GM21619 (cell line): ENCODE results near the gene RNF34.
"Not testable (repeated sequence)": the region's sequence is repeated elsewhere in the genome, so short reads cannot be mapped to it uniquely, and the experiment has no call there.

ENCODE experiments used
- ATAC-seq: cut with Tn5 transposase; IDR thresholded peaks from one replicate; pipeline ENCODE4 v1.9.1; 2021; ENCODE audit not compliant: unreplicated experiment

Gene RNF34, protein sequence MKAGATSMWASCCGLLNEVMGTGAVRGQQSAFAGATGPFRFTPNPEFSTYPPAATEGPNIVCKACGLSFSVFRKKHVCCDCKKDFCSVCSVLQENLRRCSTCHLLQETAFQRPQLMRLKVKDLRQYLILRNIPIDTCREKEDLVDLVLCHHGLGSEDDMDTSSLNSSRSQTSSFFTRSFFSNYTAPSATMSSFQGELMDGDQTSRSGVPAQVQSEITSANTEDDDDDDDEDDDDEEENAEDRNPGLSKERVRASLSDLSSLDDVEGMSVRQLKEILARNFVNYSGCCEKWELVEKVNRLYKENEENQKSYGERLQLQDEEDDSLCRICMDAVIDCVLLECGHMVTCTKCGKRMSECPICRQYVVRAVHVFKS

DNA sequence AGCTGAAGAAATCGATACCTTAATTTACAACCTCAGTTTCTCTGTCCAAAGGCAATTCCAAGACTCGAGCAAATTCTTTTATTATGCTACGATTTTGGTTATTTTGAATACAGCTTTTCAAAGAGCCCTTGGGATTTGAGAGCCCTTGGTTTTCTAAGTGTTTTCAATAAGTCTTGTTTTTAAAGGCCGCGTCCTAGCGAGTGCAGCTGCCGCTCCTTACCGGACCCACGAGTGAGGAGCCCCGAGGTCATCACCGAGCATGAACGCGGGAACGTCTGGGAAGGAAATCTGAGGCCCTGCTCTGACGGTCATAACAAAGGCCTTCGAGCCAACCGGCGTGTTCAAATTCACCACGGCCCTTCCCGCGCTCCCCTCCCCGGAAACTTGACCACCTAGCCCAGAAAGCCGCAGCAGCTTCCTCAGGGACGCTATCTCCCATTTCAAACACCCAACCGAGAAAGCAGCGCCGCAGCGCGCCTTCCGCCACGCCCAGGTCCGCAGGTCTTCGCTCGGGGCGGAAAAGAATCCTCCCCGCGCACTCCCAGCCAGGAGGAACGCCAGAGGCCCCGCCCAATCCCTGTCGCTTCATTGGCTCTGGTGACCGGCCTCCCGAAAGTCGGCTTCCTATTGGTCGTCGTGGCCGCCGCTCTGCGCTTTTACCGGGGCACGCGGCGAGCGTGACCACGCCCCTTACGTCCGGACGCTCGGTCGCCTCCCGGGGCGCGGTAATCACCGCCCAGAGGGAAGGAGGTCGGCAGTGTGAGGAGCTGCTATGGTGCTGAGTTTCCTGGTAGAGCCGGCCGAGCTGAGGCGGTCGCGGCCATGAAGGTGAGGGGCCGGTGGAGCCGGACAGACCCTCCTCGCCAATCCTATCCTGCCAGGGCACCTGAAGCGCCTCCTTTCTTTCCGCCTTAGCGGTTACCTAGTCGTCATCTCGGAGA is at the start of gene RNF34:
Gene RNF34 (plus strand): TSS at position 728 of the 941 bp plus-strand sequence. CDS start 95 bp downstream, at position 823.
- ATAC-seq, result peak; percentile 90

DNA sequence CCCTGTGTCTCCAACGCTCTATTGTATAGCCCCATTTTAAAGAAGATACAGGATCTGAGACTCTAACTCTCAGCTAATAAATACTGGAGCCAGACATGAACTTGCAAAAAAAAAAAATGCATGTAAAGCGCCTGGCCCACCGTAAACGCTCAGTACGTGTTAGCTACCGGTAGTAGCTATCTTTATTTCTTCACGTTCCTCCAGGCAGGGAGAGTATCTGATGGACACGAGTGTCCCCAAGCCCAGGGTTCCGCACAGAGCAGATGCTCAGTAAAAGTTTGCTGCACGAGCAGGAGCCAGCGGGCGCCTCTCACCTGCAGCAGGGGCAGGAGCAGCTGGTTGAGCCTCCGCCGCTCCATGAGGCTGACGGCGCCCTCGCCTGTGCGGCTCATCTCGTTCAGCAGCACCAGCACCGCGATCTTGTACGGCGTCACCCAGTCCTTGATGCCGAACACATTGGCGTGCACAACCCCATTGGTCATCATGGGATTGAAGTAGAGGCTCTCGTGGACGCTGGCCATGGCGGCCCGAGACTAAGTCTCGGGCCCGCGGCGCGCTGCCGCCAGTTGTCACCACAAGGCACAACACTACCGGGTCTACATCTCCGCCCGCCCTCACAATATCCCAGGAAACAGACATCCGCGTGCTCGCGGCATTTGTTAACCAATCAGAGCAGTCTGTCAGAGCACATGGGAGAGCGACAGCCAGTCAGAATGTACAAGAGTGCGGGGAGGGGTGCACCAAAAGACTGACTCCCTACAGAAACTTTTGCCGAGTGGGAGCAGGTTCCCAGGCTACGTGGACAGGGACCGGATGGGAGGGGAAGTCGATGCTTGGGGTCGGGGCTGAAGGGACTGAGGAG is 47.9 kb upstream of the RNF34 start, which contains the start of gene ANAPC5:
Gene ANAPC5 (minus strand): TSS at position 592 of the 862 bp plus-strand sequence. CDS start 71 bp downstream, at position 521.
- peak; percentile 95 for ATAC-seq

DNA sequence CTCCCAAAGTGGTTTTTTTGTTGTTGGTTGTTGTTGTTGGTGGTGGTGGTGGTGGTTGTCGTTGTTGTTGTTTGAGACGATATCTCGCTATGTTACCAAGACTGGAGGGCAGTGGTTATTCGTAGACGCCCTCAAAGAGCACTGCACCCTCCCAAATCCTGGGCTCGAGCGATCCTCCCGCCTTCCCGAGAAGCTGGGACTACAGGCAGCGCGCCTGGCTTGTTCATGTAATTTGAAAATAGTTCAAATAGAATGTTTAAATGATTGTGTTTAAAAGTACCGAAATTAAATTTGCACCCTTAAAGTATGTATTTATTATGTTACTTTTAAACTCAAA is 47.3 kb upstream of the RNF34 start:
- no peak for ATAC-seq

DNA sequence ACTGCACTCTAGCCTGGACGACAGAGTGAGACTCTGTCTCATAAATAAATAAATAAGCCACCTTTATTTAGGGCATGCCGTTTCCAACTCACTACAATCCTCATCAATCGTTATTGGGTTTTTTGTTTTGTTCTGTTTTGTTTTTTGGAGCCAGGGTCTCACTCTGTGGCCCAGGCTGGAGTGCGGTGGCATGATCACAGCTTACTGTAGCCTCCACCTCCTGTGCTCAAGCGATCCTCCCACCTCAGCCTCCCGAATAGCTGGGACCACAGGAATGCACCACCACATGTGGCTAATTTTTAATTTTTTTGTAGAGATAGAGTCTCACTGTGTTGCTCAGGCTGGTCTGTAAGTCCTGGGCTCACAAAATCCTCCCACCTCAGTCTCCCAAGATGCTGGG is 44.1 kb upstream of the RNF34 start:
- no peak for ATAC-seq

DNA sequence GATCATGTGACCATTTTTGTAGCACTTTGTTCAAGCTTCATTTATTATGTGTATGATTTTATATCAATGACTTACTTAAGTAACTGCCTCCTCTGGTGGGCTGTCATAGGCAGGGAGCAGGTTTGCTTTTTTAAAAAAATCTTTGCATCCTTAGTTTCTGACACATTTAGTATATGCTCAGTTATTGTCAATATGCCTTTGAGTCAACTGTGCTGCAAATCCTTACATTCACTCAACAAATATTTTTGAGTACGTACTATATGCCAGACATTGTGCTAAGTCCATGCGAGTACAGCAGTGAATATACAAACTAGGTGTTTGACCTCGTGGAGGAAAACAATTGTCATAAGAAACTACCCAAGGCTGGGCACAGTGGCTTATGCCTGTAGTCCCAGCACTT is 43.3 kb upstream of the RNF34 start:
- no peak for ATAC-seq

DNA sequence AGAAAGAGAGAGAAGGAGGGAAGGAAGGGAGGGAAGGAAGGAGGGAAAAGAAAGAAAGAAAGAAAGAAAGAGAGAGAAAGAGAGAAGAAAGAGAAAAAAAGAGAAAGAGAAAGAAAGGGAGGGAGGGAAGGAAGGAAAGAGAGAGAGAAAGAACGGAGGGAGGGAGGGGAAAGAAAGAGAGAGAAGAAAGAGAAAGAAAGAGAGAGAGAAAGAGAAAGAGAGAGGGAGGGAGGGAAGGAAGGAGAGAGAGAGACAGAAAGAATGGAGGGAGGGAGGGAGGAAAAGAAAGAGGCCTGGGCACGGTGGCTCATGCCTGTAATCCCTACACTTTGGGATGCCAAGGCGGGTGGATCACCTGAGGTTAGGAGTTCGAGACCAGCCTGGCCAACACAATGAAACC is 42.6 kb upstream of the RNF34 start:
- ATAC-seq, result no peak

DNA sequence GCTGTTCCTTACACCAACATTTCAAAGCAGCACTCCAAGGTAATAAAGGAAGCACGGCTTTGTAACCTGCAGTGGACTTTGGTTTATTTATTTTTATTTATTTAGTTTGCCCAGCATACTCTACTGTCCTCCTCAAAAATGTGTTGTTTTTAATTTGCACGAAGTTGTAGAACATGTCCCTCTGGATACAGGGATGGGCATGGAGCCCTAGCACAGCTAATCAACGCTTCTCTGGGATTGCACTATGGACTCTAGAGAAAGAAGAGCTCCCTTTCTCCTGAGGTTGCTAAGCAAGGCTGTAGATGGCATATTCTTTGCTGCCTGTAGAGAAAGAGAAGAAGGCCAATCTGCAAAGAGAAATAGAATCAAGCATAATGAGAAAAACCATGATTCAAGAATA is 41.8 kb upstream of the RNF34 start:
- no peak for ATAC-seq

DNA sequence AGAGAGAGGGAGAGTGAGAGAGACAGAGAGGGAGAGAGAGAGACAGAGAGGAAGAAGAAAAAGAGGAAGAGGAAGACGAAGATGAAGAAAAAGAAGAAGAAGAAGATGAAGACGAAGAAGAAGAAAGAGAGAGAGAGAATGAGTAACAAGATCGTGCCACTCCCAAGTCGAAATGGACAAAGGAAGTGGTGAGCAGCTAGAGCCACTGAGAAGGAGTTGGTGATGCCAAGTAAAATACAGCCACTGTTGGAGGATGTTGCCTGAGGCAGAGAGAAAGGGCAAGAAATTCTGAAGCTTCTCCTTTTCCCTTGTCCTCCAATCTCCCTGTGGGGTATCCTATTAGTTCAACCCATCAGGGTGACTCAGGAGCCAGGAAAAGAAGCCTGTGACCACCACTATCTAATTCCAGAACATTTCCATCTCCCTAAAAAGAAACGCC is 35.2 kb upstream of the RNF34 start:
- ATAC-seq, result no peak

DNA sequence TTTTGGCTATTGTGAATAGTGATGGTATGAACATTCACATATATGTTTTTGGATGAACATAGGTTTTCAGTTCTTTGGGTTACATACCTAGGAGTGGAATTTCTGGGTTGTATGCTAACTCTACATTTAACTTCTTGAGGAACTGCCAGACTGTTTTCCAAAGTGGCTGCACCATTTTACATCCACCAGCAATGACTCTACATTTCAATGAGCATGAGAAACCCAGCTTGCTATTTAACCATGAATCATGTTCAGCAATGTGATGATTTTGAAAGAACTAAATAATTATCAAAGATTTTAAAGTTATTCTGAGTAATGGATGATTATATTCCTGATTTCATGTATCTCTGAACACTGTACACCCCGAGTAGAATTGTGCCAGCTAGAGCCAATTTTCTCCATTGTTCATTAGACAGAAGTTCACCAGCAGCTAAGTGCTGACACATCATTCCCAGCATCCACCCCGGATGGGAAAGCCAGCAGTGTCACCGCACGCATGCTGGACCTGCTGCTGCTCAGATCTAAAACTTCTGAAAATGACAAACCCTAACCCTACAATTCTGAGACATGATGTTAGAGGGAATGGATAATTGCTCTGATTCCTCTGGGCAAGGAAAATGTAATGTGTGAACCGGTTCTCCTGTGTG is 34.4 kb upstream of the RNF34 start:
- ATAC-seq, result no peak

DNA sequence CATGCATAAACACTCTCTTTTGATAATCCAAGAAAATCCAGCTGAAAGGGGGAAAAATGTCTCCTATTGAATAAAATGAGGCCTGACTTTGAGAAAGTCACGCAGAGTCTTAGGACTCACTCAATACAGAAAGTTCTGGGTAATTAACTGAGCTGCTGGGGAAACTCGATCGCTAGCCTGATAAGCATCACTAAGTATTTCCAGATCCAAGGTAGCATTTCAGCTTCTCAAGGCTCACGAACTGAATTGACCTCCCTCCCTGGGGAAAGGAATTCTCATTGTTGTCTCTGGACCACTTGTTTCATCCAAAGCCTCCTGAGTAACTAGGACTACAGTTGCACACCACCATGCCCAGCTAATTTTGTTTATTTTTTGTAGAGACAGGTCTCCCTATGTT is 33.9 kb upstream of the RNF34 start:
- ATAC-seq, result no peak

DNA sequence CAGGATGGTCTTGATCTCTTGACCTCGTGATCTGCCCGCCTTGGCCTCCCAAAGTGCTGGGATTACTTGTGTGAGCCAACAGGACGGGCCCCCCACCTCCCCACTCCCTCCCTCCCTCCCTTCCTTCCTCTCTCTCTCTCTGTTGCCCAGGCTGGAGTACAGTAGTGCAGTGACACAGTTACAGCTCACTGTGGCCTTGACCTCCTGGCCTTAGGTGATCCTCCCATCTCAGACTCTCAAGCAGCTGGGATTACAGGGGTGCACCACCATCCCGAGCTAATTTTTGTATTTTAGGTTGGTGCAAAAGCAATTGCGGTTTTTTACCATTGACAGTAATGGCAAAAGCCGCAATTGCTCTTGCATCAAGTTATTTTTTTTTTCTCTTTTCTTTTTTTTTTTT is 28.5 kb upstream of the RNF34 start:
- no peak for ATAC-seq

DNA sequence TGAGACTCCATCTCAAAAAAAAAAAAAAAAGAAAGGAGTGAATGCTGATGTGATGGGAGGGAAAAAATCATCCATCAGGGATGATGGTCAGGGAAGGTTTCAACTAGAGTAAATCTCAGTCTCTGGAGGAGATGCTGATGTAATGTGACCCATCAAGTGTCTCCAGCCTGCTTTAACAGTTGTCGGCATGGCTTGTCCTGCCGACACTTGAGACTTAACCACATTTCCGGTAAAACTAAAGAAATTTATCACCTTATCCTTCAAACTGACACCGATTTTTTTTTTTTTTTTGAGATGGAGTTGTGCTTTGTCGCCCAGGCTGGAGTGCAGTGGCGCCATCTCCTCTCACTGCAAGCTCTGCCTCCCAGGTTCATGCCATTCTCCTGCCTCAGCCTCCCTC is 26.2 kb upstream of the RNF34 start:
- no peak for ATAC-seq

DNA sequence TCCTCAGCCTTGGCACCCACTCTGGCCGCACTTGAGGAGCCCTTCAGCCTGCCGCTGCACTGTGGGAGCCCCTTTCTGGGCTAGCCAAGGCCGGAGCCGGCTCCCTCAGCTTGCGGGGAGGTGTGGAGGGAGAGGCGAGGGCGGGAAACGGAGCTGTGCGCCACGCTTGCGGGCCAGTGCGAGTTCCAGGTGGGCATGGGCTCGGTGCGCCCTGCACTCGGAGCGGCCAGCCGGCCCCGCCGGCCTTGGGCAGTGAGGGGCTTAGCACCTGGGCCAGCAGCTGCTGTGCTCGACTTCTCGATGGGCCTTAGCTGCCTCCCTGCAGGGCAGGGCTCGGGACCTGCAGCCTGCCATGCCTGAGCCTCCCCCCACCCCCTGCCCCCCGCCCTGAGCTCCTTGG is 25.6 kb upstream of the RNF34 start:
- ATAC-seq, result not testable (repeated sequence)

DNA sequence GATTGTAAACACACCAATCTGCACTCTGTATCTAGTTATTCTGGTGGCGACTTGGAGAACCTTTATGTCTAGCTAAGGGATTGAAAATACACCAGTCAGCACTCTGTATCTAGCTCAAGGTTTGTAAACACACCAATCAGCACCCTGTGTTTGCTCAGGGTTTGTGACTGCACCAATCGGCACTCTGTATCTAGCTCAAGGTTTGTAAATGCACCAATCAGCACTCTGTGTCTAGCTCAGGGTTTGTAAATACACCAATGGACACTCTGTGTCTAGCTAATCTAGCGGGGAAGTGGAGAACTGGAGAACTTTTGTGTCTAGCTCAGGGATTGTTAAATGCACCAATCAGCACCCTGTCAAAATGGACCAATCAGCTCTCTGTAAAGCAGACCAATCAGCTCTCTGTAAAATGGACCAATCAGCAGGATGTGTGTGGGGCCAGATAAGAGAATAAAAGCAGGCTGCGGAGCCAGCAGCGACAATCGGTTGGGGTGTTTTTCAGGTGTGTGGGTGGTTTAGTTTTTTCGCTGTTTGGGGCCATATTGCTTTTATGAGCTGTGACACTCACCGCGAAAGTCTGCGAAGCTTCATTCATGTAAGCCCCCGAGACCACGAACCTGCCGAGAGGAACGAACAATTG is 24.9 kb upstream of the RNF34 start:
- ATAC-seq, result not testable (repeated sequence)

DNA sequence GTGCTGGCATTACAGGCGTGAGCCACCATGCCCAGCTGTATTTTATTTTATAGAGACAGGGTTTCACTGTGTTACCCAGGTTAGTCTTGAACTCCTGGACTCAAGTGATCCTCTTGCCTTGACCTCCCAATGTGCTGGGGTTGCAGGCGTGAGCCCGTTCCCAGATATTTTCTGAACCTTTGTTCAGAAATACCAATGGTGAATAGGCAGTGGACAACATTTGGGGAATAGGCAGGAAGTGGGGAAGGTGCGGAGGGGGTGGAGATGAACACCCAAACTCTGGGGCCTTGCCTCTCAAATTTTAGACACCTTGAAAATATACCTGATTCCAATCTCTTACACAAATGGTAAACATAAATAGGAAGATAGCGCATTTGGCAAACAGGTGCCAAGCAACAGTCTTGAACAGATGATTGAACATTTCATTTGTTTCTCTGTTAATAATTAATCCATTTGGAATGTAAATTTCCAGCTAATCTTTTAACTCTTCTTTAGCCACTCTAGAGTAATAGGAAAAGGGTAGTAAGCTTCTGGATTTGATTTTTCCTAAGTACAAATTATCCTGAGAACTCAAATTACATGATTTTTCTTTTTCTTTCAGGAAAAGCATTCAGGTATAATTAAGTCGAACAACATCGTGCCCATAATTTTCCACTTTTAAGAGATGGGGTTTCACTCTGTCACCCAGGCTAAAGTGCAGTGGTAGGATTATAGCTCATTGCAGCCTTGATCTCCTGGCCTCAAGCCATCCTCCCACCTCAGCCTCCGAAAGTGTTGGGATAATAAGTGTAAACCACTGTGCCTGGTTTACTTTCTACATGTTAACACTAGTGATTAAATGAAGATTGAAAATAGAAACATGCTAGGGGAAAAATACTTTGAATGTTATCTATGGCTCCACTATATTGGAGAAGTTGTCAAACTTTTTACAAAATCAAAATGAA is 22.9 kb upstream of the RNF34 start:
- no peak for ATAC-seq

DNA sequence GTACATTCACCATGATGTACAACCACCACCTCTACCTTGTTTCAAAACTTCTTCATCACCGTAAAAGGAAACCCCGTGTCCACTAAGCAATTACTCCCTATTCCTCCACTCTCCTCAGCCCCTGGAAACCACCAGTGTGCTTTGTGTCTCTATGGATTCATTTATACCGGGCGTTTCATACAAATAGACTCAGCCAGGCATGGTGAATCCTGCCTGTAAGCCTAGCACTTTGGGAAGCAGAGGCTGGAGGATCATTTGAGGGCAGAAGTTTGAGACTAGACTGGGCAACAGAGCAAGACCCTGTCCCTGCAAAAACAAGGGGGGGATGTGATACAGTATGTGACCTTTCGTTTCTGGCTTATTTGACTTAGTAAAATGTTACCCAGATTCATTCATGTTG is 21.2 kb upstream of the RNF34 start:
- no peak for ATAC-seq

DNA sequence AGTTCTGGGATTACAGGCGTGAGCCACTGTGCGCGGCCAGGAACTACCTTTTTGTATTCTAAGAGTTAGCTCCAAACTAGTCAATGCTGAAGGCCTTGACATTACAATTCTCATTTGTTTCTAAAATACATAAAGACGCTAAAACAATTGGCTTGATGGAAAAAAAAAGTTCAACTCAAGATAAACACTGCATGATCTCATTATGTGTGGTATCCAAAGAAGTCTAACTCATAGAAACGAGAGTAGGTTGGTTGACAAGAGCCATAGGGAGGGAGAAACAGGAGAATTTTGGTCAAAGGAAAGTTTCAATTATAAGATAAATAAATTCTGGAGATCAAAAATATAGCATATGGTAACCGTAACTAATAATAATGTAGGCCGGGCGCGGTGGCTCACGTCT is 20.0 kb upstream of the RNF34 start:
- ATAC-seq, result no peak

DNA sequence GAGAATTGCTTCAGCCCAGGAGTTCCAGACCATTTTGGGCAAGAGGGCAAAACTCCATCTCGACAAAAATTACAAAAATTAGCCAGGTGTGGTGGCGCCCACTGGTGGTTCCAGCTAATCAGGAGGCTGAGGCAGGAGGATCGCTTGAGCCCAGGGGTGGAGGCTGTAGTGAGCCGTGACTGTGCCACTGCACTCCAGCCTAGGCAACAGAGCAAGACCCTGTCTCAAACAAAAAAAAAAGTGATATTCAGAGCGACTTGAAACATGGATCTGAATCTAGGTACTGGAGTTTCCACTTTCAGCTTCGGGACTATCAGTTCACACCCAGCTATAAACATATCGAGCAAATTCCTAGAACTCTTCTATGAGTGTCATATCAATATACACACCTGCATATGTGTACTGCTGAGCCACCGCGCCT is 16.3 kb upstream of the RNF34 start:
- ATAC-seq, result no peak

DNA sequence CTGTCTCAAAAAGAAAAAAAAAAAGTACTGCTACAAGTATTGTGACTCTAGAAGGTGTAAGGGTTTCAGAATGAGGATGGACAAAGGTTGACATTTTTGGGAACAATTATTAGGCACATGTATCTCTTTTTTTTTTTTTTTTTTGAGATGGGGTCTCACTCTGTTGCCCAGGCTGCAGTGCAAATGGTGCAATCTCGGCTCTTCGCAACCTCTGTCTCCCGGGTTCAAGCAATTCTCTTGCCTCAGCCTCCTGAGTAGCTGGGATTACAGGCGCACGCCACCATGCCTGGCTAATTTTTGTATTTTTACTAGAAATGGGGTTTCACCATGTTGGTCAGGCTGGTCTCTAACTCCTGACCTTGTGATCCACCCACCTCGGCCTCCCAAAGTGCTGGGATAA is 15.0 kb upstream of the RNF34 start:
- not testable (repeated sequence) for ATAC-seq
